ENCODE measurements around the gene PMAIP1.
"Not testable (repeated sequence)": the region's sequence is repeated elsewhere in the genome, so short reads cannot be mapped to it uniquely, and the experiment has no call there.

PMAIP1 gene

DNA sequence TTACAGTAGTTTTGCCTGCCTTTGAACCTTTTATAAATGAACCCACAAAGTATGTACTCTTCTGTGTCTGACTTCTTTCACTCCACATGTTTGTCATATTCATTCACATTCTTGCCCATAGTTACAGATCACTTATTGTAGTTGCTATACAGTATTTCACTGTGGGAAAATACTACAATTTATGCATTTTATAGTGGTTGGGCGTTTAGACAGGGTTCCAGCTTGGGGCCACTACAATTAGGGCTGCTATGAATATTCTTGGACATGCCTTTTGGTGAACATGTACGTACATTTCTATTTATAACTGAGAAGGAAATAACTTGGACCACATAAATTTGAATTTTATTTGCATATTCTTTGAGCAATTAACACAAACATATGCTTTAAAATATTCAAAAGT, 15.4 kb upstream of the PMAIP1 start:
- DNase-seq (ENCODE audit: low read depth in 2 of 3, low spot score in 2 of 3): no peak

- no peak for DNase-seq (ENCODE audit: low read depth in 2 of 3, low spot score in 2 of 3)
These were observed 14.1 kb upstream of the PMAIP1 start for GRCh38 chr18:59885579-59886163.

- DNase-seq (ENCODE audit: low read depth in 2 of 3, low spot score in 2 of 3): not testable (repeated sequence)
These were observed 13.4 kb upstream of the PMAIP1 start for GRCh38 chr18:59886399-59886798.

DNA sequence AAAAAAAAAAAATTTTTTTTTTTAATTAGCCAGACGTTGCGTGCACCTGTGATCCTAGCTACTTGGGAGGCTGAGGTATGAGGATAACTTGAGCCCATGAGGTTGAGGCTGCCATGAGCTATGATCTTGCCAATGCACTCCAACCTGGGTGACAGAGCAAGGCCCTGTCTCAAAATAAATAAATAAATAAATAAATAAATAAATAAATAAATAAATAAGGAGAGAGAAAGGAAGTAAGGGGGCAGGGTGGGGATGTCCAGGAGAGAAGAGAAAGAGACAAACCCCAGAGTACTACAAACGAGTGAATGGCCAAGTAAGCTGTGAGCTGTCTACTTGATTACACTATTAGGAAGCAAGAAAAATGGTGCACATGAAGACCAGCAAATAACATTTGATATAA, 7.7 kb upstream of the PMAIP1 start:
- DNase-seq (ENCODE audit: low read depth in 2 of 3, low spot score in 2 of 3): no peak

- DNase-seq (ENCODE audit: low read depth in 2 of 3, low spot score in 2 of 3): no peak
These were observed 5.8 kb upstream of the PMAIP1 start for GRCh38 chr18:59893971-59894370.

- no peak for DNase-seq (ENCODE audit: low read depth in 2 of 3, low spot score in 2 of 3)
These were observed 2.4 kb upstream of the PMAIP1 start for GRCh38 chr18:59897321-59897954.

- no peak for DNase-seq (ENCODE audit: low read depth in 2 of 3, low spot score in 2 of 3)
These were observed 1.7 kb upstream of the PMAIP1 start for GRCh38 chr18:59898093-59898492.

GRCh38 chr18:59898609-59899297, 1.0 kb upstream of the PMAIP1 start:
- no peak for DNase-seq (ENCODE audit: low read depth in 2 of 3, low spot score in 2 of 3)

GRCh38 chr18:59900222-59901128, 679 bp downstream of the PMAIP1 start:
- DNase-seq (ENCODE audit: low read depth in 2 of 3, low spot score in 2 of 3): peak in 2 of 3 experiments; percentile 40 to 42

DNA sequence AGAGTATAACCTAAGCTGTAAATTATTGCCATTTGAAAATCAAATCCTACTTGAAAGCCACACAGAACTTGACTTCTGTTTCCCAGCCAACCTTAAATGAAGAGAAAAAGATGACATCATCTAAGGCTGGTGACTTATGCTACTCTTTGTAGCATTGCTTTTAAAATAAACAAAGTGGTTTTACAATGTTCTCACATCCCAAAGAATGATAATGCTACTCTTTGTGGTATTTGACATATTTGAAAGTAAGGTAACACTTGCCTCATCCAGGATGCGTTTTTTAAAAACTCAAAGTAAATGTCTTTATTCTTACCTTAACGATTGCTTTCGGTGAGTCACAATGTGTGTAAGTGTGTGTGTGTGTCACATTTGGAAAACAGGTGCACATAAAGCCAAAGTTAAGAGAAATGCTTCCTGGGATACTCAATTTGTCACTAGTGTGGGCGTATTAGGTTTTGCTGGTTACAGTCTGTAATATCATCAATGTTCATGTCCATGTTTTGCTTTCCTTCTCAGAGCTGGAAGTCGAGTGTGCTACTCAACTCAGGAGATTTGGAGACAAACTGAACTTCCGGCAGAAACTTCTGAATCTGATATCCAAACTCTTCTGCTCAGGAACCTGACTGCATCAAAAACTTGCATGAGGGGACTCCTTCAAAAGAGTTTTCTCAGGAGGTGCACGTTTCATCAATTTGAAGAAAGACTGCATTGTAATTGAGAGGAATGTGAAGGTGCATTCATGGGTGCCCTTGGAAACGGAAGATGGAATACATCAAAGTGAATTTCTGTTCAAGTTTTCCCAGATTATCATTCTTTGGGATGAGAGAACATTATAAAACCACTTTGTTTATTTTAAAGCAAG, 2.6 kb downstream of the PMAIP1 start:
- DNase-seq (ENCODE audit: low read depth in 2 of 3, low spot score in 2 of 3): no peak

DNA sequence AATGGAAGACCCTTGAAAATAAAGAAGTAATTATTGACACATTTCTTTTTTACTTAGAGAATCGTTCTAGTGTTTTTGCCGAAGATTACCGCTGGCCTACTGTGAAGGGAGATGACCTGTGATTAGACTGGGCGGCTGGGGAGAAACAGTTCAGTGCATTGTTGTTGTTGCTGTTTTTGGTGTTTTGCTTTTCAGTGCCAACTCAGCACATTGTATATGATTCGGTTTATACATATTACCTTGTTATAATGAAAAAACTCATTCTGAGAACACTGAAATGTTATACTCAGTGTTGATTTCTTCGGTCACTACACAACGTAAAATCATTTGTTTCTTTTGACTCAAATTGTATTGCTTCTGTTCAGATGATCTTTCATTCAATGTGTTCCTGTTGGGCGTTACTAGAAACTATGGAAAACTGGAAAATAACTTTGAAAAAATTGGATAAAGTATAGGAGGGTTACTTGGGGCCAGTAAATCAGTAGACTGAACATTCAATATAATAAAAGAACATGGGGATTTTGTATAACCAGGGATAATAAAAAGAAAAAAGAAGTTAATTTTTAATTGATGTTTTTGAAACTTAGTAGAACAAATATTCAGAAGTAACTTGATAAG, 3.3 kb downstream of the PMAIP1 start:
- DNase-seq (ENCODE audit: low read depth in 2 of 3, low spot score in 2 of 3): no peak

- DNase-seq (ENCODE audit: low read depth in 2 of 3, low spot score in 2 of 3): no peak
These were observed 4.3 kb downstream of the PMAIP1 start for GRCh38 chr18:59904011-59904601.

GRCh38 chr18:59905686-59906091, 5.9 kb downstream of the PMAIP1 start:
- DNase-seq (ENCODE audit: low read depth in 2 of 3, low spot score in 2 of 3): no peak

DNA sequence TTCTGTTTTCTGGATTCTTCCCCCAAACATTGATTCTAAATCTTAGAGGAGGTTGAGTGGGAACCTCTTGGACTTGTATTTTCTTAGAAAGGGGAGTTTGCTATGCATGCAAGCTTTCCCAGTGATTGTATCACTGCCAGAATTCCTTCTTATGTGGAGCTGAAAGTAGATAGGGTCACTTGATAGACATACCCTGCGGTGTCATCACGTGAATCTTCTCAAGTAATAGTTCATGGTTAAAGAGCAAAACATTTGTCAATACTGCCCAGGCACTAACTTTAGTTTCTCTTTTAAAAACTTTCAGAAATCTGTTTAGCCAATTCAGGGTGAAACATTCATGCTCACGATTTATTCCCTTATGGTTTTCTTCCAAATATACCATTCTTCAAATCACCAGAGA, 6.4 kb downstream of the PMAIP1 start:
- no peak for DNase-seq (ENCODE audit: low read depth in 2 of 3, low spot score in 2 of 3)

GRCh38 chr18:59907172-59907571, 7.4 kb downstream of the PMAIP1 start:
- no peak for DNase-seq (ENCODE audit: low read depth in 2 of 3, low spot score in 2 of 3)

DNA sequence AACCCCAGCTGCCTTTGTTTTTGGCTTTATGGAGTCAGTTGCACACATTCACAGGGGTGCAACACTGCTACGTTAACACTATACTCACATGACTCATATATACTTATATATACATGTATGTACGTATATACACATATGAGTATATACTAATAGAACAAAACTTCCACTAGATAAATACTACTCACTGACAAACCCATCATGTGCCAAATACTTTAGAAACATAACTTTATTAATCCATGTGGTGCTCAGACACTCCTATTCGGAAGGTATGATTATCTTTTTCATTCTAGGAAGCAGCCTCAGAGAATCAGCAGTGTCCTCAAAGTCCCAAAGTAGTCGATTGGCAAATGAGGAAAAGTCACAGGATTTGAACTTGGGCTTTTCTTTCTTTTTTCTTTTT, 7.9 kb downstream of the PMAIP1 start:
- DNase-seq (ENCODE audit: low read depth in 2 of 3, low spot score in 2 of 3): no peak

DNA sequence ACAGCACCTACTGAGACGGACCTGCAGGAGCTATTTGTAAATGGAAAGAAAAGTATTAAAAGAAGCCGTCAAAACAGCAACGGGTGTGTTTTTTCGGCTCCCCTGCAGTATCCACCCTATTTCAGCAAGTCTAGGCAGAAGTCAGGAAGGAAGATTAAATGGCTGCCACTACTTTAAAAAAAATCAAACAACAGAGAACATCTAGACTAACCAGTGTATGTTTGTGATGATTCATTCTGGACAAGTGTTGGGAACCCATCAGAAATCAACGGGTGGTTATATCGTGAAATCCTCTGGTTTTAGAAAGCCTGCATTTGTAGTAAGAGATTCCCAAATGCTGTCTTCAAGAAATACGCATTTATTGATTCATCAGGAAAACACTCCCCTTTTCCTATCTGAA, 9.0 kb downstream of the PMAIP1 start:
- no peak for DNase-seq (ENCODE audit: low read depth in 2 of 3, low spot score in 2 of 3)

GRCh38 chr18:59909289-59910036, 9.7 kb downstream of the PMAIP1 start:
- no peak for DNase-seq (ENCODE audit: low read depth in 2 of 3, low spot score in 2 of 3)

- DNase-seq (ENCODE audit: low read depth in 2 of 3, low spot score in 2 of 3): no peak
These were observed 11.2 kb downstream of the PMAIP1 start for GRCh38 chr18:59910967-59911366.
